Nephron (organoid): ENCODE measurements around the gene PPP4C.
A peak's percentile ranks its signal among the peaks of the same experiment; 100 is the strongest.

ENCODE experiments used
- H3K27ac Mint-ChIP-seq, 3 experiments: 2 replicates each; pipeline ENCODE4 v1.8.0; 2020; ENCODE audit warnings: mixed read lengths in 3 of 3, mild to moderate bottlenecking in 2 of 3, moderate library complexity in 1 of 3
- H3K27me3 Mint-ChIP-seq: 2 replicates; pipeline ENCODE4 v1.8.0; 2021; ENCODE audit warnings: low read depth, mild to moderate bottlenecking, moderate library complexity, mixed read lengths
- H3K36me3 Mint-ChIP-seq: 2 replicates; pipeline ENCODE4 v1.8.0; 2020; ENCODE audit warnings: low read depth, mixed read lengths
- H3K4me1 Mint-ChIP-seq: 2 replicates; pipeline ENCODE4 v1.8.0; 2020; ENCODE audit warnings: mixed read lengths
- H3K4me3 Mint-ChIP-seq, 3 experiments: 2 replicates each; pipeline ENCODE4 v1.8.0; 2020; ENCODE audit warnings: mild to moderate bottlenecking in 3 of 3, mixed read lengths in 3 of 3, moderate library complexity in 2 of 3
- H3K9me3 Mint-ChIP-seq: 2 replicates; pipeline ENCODE4 v1.8.0; 2020; ENCODE audit warnings: mixed read lengths
- CTCF ChIP-seq, 3 experiments: fragments of 200-600 bp; sonication (generic); IDR thresholded peaks; one replicate each; pipeline ENCODE4 v1.5.0; 2021; ENCODE audit warnings: antibody characterized with exemption in 3 of 3; ENCODE audit not compliant: unreplicated experiment in 3 of 3

PPP4C gene

GRCh38 chr16:30096105-30096861 lies 20.5 kb downstream of the PPP4C start, which contains the start of gene YPEL3:
YPEL3 (minus strand) TSS chr16:30096213; CDS start chr16:30095482, 731 bp downstream.
- no peaks in the 10 kb centered on the region for H3K27me3 Mint-ChIP-seq
- peaks cover 14% of the 10 kb centered on the region for H3K9me3 Mint-ChIP-seq
- H3K4me3 Mint-ChIP-seq = peak within 1 kb of the TSS; percentile 84 to 97 (median 92)
- peaks cover 26% of the 10 kb centered on the region for H3K36me3 Mint-ChIP-seq
- no peak for TF ChIP-seq CTCF (IDR thresholded peaks at IDR 0.05; ENCODE audit: unreplicated experiment in 3 of 3)
- peaks cover 41% of the 10 kb centered on the region for H3K4me1 Mint-ChIP-seq
- H3K27ac Mint-ChIP-seq = peak within 1 kb of the TSS; percentile 93 to 98 (median 98)

GRCh38 chr16:30096862-30097563 lies 21.2 kb downstream of the PPP4C start:
- peaks cover 35% of the 10 kb centered on the region for H3K4me1 Mint-ChIP-seq

DNA sequence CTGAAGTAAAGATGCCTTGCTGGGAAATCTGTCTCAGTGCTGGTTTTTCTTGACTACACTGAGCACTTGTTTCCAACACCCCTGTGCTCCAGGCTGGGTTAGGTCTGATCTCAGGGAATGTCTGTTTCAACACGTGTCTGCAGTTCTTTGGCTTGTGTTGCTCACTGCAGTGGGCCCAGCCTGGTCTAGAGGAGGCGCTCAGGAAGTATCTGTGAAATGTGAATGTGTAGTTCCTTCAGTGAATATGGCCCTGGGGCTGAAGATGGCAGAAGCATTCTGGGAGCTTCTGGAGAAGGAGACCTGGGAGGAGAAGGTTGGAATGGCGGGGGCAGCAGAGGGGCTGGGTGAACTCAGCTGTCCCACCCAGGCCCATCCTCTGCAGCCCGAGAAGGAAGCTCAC lies 28.3 kb downstream of the PPP4C start:
- no peak overlapping the region for H3K4me3 Mint-ChIP-seq
- peaks cover 7% of the 10 kb centered on the region for H3K4me1 Mint-ChIP-seq
- TF ChIP-seq CTCF (IDR thresholded peaks at IDR 0.05; ENCODE audit: unreplicated experiment in 3 of 3) = no peak
- H3K27ac Mint-ChIP-seq = no peak overlapping the region
- peaks cover 2% of the 10 kb centered on the region for H3K9me3 Mint-ChIP-seq
- no peaks in the 10 kb centered on the region for H3K27me3 Mint-ChIP-seq
- peaks cover 57% of the 10 kb centered on the region for H3K36me3 Mint-ChIP-seq

More at GRCh38 chr16:30096862-30097563, 21.2 kb downstream of the PPP4C start:
- Mint-ChIP-seq H3K27me3 (no peaks in the 10 kb centered on the region), H3K9me3 (peaks cover 16% of the 10 kb centered on the region), H3K27ac (peak overlapping the region; percentile 93 to 98 (median 98)), H3K4me3 (peak overlapping the region; percentile 80 to 97 (median 92)), H3K36me3 (peaks cover 33% of the 10 kb centered on the region)
- no peak for TF ChIP-seq CTCF (IDR thresholded peaks at IDR 0.05; ENCODE audit: unreplicated experiment in 3 of 3)

DNA sequence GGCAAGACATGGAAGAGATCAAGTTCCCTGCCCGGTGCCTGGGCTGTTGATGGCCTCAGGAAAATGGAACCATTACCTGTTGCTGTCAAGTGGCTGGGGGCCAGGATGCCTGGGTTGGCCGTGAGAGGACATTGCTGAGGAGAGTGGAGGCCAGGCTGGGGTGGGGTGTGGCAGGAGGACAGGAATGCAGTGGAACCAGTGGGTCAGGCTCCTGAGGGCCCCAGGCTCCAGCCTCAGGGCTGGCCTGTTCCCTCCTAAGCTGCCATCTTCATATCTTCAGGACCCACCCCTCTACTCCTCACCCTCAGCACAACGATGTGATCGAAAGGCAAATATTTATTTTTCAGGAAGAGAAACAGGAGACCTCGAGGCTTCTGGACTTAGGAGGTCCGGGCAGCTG lies 28.7 kb downstream of the PPP4C start:
- Mint-ChIP-seq H3K36me3 (peaks cover 57% of the 10 kb centered on the region), H3K4me3 (no peak overlapping the region), H3K9me3 (peaks cover 2% of the 10 kb centered on the region), H3K27me3 (no peaks in the 10 kb centered on the region), H3K27ac (no peak overlapping the region), H3K4me1 (peaks cover 7% of the 10 kb centered on the region)
- no peak for TF ChIP-seq CTCF (IDR thresholded peaks at IDR 0.05; ENCODE audit: unreplicated experiment in 3 of 3)

DNA sequence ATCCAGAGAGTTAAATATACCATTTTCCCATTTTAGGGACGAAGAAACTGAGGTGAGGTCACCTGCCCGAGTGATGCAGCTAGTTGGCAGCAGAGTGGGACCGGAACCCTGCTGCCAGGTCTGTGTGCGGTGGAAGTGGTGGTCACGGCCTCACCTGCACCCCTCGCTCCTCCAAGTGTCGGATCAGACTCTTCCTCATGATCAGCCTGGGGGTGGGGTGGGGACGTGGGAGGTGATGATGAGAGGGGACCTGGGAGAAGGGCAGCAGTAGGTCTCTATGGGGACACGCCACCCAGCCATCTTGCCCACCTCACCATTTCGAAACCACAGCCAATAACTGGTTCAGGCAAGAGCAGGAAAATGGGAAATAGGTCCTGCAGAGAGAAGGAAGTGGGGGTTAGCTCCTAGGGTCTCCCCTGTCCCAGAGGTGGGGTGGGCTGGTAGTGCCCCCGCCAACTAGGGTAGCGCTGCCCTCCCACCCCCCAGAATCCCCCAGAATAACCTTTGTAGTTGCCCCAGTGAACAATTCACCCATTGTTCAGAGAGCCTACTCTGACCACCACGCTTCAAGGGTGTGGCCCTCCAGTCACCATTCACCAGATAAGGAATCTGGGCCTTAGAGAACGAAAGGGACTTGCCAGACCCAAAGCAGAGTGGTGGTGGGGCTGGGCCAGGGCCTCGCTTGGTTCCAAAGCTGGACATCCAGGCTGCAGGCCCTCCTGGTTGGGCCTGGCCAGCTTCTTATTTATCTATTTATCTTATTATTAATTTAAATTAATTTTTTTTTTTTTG lies 32.5 kb downstream of the PPP4C start:
- Mint-ChIP-seq H3K4me3 (no peak overlapping the region), H3K4me1 (peaks cover 14% of the 10 kb centered on the region), H3K9me3 (no peaks in the 10 kb centered on the region), H3K36me3 (peaks cover 49% of the 10 kb centered on the region), H3K27ac (no peak overlapping the region), H3K27me3 (no peaks in the 10 kb centered on the region)
- no peak for TF ChIP-seq CTCF (IDR thresholded peaks at IDR 0.05; ENCODE audit: unreplicated experiment in 3 of 3)
